Limb (tissue), 2 donors: ENCODE data around the gene DYNC2LI1.

Source experiments
- DNase-seq, 2 donors: peaks; one replicate each; pipeline ENCODE4 v3.0.0-alpha.2; 2016; ENCODE audit errors: extremely low spot score in 2 of 2

DYNC2LI1 gene

DNA sequence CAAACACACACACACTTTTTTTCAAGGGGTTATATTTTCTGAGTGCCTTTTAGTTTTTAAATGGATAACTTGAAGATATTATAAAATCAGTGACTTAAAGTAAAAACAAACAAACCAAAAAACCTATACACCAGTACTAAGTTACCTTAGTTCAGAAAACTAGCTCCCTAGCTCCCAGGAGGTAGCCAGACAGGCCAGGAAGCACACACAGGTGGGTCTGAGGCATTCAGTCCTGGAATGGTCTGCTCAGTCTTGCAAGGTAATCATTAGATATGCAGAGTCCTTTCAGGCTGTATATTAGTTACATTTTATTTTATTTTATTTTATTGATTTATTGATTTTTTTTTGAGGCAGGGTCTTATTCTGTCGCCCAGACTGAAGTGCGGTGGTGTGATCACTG is 10.7 kb upstream of the DYNC2LI1 start:
- DNase-seq: no peak

DNA sequence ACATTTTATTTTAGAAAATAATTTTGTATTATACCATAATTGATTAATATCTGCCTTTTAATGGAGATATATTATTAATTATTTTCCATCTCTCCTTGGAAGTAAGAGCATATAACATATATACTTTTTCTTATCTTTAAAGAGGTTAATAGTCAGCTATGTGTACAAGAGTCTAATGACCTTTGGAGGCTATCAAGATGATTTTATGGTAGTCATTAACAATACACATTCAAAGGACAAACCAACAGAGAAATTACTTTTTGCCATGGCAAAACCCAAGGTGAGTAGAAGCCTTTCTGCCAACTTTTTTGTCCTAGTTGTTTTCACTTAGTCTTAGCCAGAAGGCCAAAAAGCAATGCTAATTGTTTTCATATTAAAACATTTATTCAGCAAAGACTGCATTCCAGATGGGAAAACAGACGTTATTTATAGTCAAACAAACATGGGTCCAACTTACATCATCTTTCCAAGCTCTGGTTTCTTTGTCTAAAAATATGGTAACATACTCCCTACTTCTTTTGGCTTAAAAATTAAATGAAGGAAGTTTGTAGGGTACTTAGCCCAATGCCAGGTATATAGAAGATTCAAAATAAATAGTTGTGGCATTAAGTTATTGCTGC is 9.6 kb upstream of the DYNC2LI1 start:
- peak in 1 of 2 donors; percentile 8 for DNase-seq

DNA sequence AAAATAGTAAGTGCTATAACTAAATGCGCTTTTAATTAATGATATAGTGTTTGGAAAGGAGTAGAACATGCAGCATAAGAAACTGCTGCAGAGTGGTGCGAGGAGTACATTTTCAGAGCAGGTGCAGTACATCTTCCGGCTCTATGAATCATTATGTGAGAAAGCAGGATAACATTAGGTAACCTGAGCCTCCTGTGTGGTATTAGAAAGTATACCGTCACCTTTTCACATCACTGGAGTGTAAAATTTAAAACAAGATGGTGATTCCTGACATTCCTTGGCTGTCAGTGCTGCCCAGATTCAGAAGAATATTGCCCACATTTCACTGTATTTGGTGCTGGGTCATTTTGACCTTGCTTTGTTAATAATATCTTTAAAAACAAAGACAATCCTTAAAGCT is 7.8 kb upstream of the DYNC2LI1 start:
- no peak for DNase-seq

DNA sequence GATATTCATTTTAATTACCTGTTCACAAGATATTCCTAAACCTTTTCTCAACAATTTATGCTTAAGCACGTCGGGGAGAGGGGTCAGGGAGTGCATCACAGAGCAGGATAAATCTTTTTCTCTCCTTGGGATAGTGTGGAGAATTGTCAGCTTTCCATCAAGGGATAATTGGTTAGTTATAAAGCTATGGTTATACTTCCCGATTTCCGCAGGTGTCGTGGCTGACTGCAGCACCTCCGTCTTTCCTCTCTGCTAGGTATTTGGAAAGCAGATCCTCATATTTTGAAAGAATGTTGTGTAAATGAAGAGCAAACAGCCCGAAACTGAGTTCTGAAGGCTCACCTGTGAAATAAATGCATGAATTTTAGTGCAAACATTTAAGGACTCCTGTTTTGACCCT is 778 bp downstream of the DYNC2LI1 start:
- no peak for DNase-seq

DNA sequence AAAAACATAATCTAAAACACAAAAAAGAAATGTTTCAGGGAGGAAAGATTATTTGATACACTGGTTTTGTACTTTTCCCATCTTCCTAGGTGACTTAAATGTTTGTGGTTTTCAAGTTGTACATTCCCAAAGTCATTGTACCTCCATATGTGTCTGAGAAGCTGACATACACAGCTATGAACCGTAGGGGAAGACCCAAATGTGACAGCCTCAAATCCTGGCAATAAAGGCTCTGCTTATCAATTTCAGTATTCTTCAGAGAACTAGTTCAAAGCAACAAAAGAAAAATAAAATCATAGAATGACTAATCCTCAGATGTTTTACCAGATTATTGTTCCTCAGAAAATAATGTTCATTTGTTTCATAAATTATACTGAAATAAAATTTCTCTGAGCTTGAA is 2.5 kb downstream of the DYNC2LI1 start:
- no peak for DNase-seq

DNA sequence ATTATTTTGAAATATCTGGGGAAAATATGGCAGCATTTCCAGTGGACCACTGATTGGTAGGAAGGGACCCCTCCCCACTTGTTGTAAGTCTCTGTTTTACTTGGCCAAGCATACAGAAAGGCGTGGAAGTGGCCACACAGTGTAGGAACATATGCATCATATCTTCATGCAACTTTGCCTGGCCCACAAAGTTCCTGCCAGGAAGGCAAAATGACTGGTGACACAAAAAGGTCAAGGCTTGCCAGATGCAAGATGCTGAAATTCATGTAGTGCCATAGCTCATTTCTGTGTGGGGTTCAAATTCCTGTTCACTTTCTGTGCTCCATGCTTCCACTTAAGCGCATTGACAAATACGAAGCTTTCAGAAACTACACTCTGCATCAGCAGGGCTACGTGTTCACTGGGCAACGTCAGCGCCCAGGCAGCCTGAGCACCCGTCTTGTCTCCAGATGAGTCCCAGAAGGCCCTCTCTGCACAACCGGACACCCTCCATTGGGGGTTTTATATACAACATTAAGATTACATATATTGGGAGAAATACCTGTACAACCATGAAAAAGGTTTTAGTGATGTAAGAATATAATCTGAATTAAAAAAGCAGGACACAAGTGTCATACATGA is 3.6 kb downstream of the DYNC2LI1 start:
- DNase-seq: no peak

DNA sequence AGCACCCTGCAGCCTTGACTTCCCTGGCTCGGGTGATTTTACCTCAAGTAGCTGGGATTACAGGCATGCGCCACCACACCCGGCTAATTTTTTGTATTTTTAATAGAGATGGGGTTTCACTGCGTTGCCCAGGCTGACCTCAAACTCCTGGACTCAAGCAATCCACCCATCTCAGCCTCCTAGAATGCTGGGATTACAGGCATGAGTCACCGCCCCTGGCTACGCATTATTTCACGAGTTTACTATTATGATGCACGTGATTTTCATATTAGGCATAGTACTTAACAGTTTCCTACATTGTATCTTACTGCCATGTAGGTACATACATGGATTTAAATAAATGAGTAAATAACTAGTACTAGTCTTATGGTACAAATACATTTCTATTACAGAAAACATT is 4.4 kb downstream of the DYNC2LI1 start:
- no peak for DNase-seq

DNA sequence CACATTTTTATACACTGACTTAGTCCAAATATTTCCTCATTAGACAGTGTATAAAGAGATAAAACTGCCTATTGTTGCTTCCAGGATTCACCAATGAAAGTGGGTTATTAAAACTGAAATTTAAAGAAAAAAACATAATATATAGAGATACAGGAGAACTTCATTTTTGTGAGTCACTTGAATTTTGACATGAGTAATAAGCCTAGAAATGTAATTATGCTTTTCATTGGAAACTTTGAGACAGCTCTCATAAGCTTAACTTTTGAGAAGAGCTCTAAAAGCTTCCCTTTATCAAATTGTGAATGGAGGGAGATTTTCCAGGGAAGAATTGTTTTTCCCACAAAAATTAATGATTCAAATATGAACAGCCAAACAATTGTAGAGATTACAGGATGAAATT is 14.1 kb downstream of the DYNC2LI1 start:
- no peak for DNase-seq

DNA sequence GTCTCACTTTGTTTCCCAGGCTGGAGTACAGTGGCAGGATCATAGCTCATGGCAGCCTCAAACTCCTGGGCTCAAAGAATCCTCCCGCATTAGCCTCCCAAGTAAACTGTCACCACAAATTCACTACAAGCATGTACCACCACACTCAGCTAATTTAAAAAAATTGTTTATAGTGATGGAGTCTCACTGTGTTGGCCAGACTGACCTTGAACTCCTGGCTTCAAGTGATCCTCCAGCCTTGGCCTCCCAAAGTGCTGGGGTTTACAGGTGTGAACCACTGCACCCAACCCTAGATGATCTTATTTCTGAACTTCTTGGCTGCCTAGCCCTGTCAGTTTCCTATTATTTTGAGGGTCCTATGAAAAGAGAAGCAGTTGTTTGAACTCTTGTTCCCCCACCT is 14.8 kb downstream of the DYNC2LI1 start:
- no peak for DNase-seq

DNA sequence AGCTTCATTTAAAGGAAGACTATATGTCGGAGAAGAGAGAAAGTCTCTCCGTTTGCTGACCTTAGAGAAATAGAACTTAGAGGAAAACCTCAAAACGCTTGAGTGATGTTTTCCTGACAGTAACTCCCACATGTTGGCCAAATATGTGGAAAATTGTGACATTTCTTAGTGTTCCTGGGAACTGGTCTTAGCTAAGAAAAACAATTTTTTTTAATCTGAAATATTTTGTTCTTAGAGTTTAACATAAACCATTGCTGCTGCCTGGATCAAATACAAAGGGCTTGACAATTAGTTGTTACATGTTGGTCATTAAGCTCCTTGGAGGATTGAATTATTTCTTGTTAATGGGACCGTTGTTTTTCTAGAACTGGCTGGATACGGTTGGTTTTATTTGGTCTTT is 16.3 kb downstream of the DYNC2LI1 start:
- DNase-seq: no peak

DNA sequence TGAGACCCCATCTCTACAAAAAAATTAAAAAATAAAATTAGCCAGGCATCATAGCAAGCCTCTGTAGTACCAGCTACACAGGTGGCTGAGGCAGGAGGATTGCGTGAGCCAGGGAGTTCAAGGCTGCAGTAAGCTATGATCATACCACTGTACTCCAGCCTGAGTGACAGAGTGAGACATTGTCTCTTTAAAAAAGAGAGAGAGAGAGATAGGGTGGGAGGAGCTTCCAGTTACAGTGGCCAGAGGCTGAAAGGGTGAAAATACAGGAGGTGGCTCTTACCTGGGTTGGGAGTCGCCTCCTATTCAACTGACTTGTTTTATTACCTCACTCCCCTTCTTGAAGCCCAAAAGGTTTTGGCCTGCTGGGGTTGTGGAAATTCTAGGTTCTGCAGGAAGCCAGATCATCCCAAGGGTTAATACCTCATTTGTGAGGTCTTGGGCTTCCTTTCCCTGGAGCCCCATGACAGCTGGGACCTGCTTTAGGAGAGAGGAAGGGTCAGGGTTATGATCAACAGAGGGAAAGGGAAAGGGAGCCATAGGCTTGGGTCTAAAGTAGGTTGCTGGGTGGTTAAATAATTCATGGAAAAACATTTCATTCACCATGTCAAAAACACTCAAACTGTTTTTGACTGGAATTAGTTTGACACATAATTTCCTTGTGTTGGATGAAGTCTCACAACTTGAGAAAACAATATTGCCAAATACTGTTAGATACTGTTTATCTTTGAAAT is 17.4 kb downstream of the DYNC2LI1 start:
- no peak for DNase-seq

DNA sequence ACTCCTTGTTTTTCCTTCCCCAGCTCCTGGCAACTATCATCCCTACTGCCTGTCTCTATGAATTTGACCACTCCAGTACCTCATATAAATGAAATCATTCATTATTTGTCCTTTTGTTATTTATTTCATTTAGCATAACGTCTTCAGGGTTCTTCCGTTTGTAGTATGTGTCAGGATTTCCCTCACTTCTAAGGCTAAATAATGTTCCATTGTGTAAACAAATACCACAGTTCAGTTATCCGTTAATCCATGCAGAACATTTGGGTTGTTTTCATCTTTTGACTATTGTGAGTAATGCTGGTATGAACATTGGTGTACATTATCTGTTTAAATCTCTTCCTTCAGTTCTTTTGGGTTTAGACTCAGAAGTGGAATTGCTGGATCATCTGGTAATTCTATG is 18.8 kb downstream of the DYNC2LI1 start:
- DNase-seq: no peak

DNA sequence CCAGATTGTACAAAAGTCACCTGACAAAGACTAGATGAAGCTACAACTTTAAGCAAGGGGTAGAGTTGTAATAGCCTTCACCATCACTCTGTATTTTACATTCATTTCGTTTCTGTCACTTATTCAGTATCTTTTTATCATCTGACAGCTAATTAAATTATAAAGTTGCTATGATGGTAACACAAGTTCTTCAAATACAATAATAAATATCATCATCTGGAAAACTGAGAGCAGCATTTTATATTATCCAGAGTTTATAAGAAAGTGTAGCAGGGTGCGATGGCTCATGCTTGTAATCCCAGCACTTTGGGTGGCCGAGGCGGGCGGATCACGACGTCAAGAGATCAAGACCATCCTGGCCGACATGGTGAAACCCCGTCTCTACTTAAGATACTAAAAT is 21.1 kb downstream of the DYNC2LI1 start:
- no peak for DNase-seq

DNA sequence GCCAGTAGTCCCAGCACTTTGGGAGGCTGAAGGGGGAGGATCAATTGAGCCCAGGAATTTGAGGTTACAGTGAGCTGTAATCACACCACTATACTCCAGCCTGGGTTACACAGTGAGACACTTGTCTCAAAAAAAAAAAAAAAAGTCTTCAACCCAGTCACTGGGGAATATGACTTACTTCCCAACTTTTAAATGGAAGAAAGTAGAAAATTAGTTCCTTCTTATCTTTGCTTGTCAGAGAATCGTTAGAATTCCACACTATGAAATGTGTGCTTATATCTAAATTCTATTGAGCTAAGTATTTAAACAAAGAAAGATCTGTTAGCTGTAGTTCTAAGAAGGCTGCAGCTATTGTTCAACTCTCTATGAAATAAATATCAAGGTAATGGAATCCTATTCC is 22.4 kb downstream of the DYNC2LI1 start:
- no peak for DNase-seq

DNA sequence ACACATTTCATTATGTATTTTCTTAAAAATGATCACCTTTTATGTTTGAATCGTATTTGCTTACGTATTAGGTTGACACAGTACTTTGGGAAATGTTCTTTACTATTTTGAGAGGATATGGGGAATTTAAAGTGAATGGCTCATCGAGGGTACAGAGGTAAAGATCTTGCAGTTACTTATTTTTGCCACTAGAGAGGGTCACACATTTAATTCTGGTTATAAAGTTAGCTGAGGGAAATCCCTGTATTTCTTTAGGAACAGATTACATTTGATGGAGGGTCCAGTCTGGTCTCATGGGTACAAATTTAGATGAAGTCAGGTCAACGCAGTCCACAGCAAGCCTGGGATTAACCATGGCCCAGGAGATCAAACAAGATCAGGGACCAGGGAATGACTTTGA is 24.5 kb downstream of the DYNC2LI1 start:
- DNase-seq: no peak

DNA sequence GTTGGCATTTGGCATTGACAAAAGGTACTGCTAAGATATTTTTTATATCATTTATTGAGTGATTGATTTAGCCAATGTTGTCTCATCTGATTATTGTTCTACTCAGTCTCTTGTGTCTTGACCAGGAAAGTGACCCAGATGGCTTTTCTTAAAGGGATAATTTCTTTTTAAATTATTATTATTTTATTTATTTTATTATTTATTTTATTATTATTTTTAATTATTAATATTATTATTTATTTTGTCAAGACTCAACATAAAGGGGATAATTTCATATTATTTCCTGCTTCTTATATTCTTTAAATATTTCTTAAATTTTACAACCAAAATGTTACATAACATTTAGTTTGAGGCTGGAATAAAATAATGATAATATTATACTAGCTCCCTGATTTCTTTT is 27.1 kb downstream of the DYNC2LI1 start:
- DNase-seq: no peak

DNA sequence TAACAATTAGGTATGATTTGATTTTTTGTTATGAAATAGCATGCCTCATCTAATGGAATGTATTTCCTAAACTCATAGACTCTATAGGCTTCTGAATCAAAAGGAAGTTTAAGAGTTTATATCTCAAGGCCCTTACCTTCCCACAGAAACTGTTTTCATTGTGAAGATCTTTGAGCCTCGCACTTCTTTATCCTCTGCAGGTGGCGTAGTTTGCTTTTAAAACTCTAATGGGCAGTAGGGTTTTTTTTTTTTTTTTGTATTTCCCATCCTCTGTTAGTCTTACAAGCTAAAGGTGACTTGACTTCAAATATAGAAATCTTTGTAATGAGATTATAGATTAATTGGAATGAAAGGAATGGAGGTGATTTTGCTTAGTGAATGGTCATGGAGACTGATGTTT is 28.3 kb downstream of the DYNC2LI1 start:
- DNase-seq: no peak

DNA sequence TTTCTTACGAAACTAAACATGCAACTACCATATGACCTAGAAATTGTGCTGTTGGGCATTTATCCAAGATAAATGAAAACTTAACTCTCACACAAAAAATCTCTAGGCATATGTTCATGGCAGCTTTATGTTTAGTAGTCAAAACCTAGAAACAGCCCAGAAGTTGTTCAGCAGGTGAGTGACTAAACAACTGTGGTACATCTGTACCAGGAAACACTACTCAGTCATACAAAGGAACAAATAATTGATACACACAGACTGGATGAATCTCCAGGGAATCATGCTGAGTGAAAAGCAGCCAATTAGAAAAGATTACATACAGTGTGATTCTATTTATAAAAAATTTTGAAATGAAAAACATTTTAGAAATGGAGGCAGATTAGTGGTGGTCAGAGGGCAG is 29.3 kb downstream of the DYNC2LI1 start:
- DNase-seq: no peak

DNA sequence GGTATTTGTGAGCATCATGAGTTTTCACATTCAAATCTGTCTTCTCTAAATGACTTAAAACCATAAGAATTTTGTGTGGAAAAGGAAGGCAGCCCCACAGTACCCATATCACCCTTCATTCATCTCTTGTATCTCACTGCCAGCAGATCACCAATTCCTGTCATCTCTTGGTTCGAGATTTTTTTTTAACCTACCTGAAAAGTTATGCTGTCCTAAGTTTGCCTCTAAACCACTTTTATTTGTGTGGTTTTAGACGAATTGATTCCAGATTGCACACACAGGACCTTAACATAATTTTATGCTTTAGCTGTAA is 32.8 kb downstream of the DYNC2LI1 start:
- no peak for DNase-seq

DNA sequence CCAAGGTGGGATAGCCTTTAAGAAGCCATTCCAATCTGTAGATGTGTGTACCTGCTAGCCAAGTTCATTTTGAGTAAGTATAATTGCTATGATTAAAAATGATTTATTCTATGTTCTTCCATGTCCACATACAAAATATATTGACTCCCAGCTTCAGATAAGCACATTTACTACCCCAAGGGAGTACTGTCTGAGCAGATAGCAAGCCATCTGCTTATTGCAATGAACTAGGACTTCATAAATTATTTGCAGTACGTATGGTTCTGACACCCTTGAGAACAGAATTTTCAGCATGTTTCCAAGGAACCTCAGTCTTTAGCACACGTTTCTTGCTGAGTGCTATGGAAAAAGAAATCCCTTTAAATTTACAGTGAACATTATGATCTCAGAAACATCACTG is 36.6 kb downstream of the DYNC2LI1 start:
- no peak for DNase-seq

DNA sequence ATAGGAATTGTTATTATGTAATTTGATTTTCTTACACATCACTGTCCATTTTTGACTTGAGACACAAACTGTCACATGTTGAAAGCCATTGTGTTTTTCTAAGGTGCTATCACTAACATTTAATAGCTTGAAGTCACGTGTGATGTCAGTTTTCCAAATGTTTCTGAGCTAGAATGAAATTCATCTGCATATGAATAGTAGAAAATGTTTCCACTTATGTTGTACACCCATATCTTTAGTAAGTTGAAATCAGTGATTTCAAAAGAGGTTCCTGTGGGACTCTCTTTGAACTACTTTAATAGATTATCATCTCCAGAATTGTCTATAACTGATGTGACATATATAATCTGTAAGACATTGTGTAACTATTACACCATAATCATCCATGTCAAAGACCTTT is 37.0 kb downstream of the DYNC2LI1 start:
- DNase-seq: no peak

DNA sequence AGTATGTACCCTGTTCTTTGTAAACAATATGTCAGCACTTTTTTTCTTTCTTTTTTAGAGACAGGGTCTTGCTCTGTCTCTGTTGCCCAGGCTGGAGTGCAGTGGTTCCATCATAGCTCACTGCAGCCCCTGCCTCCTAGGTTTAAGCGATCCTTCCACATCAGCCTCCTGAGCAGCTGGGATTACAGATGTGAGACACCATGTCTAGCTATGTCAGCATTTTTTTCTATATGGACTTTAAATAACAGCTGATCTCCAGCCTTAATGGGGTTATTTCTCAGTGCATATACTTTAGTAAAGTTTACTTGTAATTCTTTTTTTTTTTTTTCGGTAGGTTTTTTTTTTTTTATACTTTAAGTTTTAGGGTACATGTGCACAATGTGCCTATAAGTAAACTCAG is 38.2 kb downstream of the DYNC2LI1 start:
- DNase-seq: no peak

DNA sequence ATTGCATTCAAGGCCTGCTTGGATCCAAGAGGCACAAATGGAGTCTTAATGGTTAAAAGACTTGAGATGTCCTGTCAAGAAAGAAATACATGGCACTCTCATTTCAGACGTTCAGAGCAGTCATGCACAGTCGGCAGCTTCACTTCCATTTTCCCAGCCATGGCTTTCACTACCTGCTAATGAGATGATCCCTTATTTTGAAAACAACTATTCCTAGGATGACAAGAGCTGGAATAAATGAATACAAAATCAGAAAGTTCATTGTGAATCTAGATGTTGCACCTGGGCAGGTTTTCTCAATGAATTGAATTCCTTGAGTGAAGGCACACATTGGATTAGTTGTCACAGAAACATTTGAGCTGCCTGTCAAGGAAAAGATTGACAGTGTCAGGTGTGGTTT is 39.1 kb downstream of the DYNC2LI1 start:
- DNase-seq: no peak
